Measurements from ENCODE around the gene APOBEC3A.

APOBEC3A gene

GRCh38 chr22:38971791-38972190 lies 14.4 kb downstream of the APOBEC3A start:
- TF ChIP-seq POLR2AphosphoS5 (IDR thresholded peaks at IDR 0.05; ENCODE audit: low read depth, low read length) (no peak), SIN3A (IDR thresholded peaks at IDR 0.05; ENCODE audit: borderline replicate concordance, insufficient read depth, low read length) (no peak), REST (IDR thresholded peaks at IDR 0.05; ENCODE audit: insufficient read depth in 1 of 2, low read depth in 2 of 2, low read length in 2 of 2) (no peak), FOXP2 (optimal IDR thresholded peaks at IDR 0.05; ENCODE audit: borderline replicate concordance, extremely low read depth, extremely low read length, insufficient read depth) (no peak), TAF1 (IDR thresholded peaks at IDR 0.05; ENCODE audit: borderline replicate concordance, insufficient read depth, low read length) (no peak)

GRCh38 chr22:38972558-38972957 lies 15.1 kb downstream of the APOBEC3A start:
- TF ChIP-seq REST (IDR thresholded peaks at IDR 0.05; ENCODE audit: insufficient read depth in 1 of 2, low read depth in 2 of 2, low read length in 2 of 2) = no peak
- no peak for TF ChIP-seq FOXP2 (optimal IDR thresholded peaks at IDR 0.05; ENCODE audit: borderline replicate concordance, extremely low read depth, extremely low read length, insufficient read depth)
- TF ChIP-seq SIN3A (IDR thresholded peaks at IDR 0.05; ENCODE audit: borderline replicate concordance, insufficient read depth, low read length) = no peak
- no peak for TF ChIP-seq TAF1 (IDR thresholded peaks at IDR 0.05; ENCODE audit: borderline replicate concordance, insufficient read depth, low read length)
- no peak for TF ChIP-seq POLR2AphosphoS5 (IDR thresholded peaks at IDR 0.05; ENCODE audit: low read depth, low read length)

- TF ChIP-seq POLR2AphosphoS5 (IDR thresholded peaks at IDR 0.05; ENCODE audit: low read depth, low read length) = no peak
- TF ChIP-seq TAF1 (IDR thresholded peaks at IDR 0.05; ENCODE audit: borderline replicate concordance, insufficient read depth, low read length) = no peak
- TF ChIP-seq FOXP2 (optimal IDR thresholded peaks at IDR 0.05; ENCODE audit: borderline replicate concordance, extremely low read depth, extremely low read length, insufficient read depth) = no peak
- TF ChIP-seq SIN3A (IDR thresholded peaks at IDR 0.05; ENCODE audit: borderline replicate concordance, insufficient read depth, low read length) = no peak
- no peak for TF ChIP-seq REST (IDR thresholded peaks at IDR 0.05; ENCODE audit: insufficient read depth in 1 of 2, low read depth in 2 of 2, low read length in 2 of 2)
These were observed 16.1 kb downstream of the APOBEC3A start for GRCh38 chr22:38973289-38974169.

GRCh38 chr22:38974170-38974825 lies 16.9 kb downstream of the APOBEC3A start:
- no peak for TF ChIP-seq POLR2AphosphoS5 (IDR thresholded peaks at IDR 0.05; ENCODE audit: low read depth, low read length)
- no peak for TF ChIP-seq SIN3A (IDR thresholded peaks at IDR 0.05; ENCODE audit: borderline replicate concordance, insufficient read depth, low read length)
- no peak for TF ChIP-seq TAF1 (IDR thresholded peaks at IDR 0.05; ENCODE audit: borderline replicate concordance, insufficient read depth, low read length)
- no peak for TF ChIP-seq REST (IDR thresholded peaks at IDR 0.05; ENCODE audit: insufficient read depth in 1 of 2, low read depth in 2 of 2, low read length in 2 of 2)
- TF ChIP-seq FOXP2 (optimal IDR thresholded peaks at IDR 0.05; ENCODE audit: borderline replicate concordance, extremely low read depth, extremely low read length, insufficient read depth) = no peak
